BE2C (cell line): Measurements from ENCODE around the gene TMEM178B.
"Not testable (repeated sequence)": the region's sequence is repeated elsewhere in the genome, so short reads cannot be mapped to it uniquely, and the experiment has no call there.

Source experiments
- DNase-seq: peaks from one replicate; pipeline ENCODE4 v3.0.0-alpha.2; 2020
- H3K27me3 ChIP-seq: fragments of 250-450 bp; sonication (Bioruptor Pico); 2 replicates; pipeline ENCODE4 v1.5.1; 2020; ENCODE audit warnings: mild to moderate bottlenecking
- H3K36me3 ChIP-seq: fragments of 250-450 bp; sonication (Bioruptor Pico); 2 replicates; pipeline ENCODE4 v1.5.1; 2020; ENCODE audit warnings: mild to moderate bottlenecking
- H3K4me1 ChIP-seq: fragments of 250-450 bp; sonication (Bioruptor Pico); 2 replicates; pipeline ENCODE4 v1.5.1; 2020
- H3K4me3 ChIP-seq: 2 replicates; pipeline ENCODE4 v1.5.1; 2011; ENCODE audit warnings: low read depth, low read length
- H3K9me3 ChIP-seq: fragments of 250-450 bp; sonication (Bioruptor Pico); 2 replicates; pipeline ENCODE4 v1.5.1; 2020
- CTCF ChIP-seq: IDR thresholded peaks from 2 replicates; pipeline ENCODE4 v1.5.1; 2012; ENCODE audit warnings: mild to moderate bottlenecking, low read depth, low read length

Gene TMEM178B

GRCh38 chr7:141166926-141167325, 93.1 kb downstream of the TMEM178B start:
- no peak for TF ChIP-seq CTCF
- peaks cover 3% of the 10 kb centered on the region; the same call in 1 of the 2 replicates for H3K9me3 ChIP-seq
- H3K36me3 ChIP-seq, result no peaks in the 10 kb centered on the region
- no peaks in the 10 kb centered on the region for H3K27me3 ChIP-seq
- no peak overlapping the region for H3K4me3 ChIP-seq
- no peaks in the 10 kb centered on the region for H3K4me1 ChIP-seq
- DNase-seq, result no peak

- no peak for TF ChIP-seq CTCF
- no peaks in the 10 kb centered on the region for H3K4me1 ChIP-seq
- DNase-seq, result no peak
- H3K27me3 ChIP-seq, result no peaks in the 10 kb centered on the region
- H3K9me3 ChIP-seq, result peaks cover 3% of the 10 kb centered on the region; the same call in 1 of the 2 replicates
- H3K36me3 ChIP-seq, result no peaks in the 10 kb centered on the region
- no peak overlapping the region for H3K4me3 ChIP-seq
These were observed 93.6 kb downstream of the TMEM178B start for GRCh38 chr7:141167381-141167964.

- H3K4me1 ChIP-seq, H3K9me3 ChIP-seq, H3K27me3 ChIP-seq, H3K4me3 ChIP-seq, H3K36me3 ChIP-seq, DNase-seq: not testable (repeated sequence)
These were observed 95.3 kb downstream of the TMEM178B start for GRCh38 chr7:141169157-141169556.

GRCh38 chr7:141175728-141176127, 101.9 kb downstream of the TMEM178B start:
- not testable (repeated sequence) for H3K4me1 ChIP-seq, H3K9me3 ChIP-seq, H3K27me3 ChIP-seq, DNase-seq, H3K36me3 ChIP-seq, H3K4me3 ChIP-seq

- not testable (repeated sequence) for H3K27me3 ChIP-seq, H3K36me3 ChIP-seq, DNase-seq, H3K4me1 ChIP-seq, H3K9me3 ChIP-seq, H3K4me3 ChIP-seq
These were observed 103.3 kb downstream of the TMEM178B start for GRCh38 chr7:141177120-141177519.

- Histone ChIP-seq H3K4me3 (no peak overlapping the region), H3K9me3 (no peaks in the 10 kb centered on the region), H3K27me3 (no peaks in the 10 kb centered on the region), H3K4me1 (peaks cover 8% of the 10 kb centered on the region), H3K36me3 (no peaks in the 10 kb centered on the region)
- TF ChIP-seq CTCF, result no peak
- peak; percentile 40 for DNase-seq
These were observed 104.7 kb downstream of the TMEM178B start for GRCh38 chr7:141178486-141179135.

- peaks cover 8% of the 10 kb centered on the region for H3K4me1 ChIP-seq
- no peak for TF ChIP-seq CTCF
- H3K4me3 ChIP-seq, result no peak overlapping the region
- no peak for DNase-seq
- no peaks in the 10 kb centered on the region for H3K36me3 ChIP-seq
- H3K9me3 ChIP-seq, result no peaks in the 10 kb centered on the region
- H3K27me3 ChIP-seq, result no peaks in the 10 kb centered on the region
These were observed 107.9 kb downstream of the TMEM178B start for GRCh38 chr7:141181812-141182211.
